PC-3 (cell line): ENCODE results near the gene ARSB. TPM values are rescaled to one million over a fixed set of nuclear protein-coding genes. Genes with fewer than 3 reads are reported as not detected.

Source experiments
- ATAC-seq: fragments of 200-7000 bp; cut with Tn5 transposase; 2 replicates; pipeline ENCODE4 v1.9.1; 2020; ENCODE audit warnings: mild to moderate bottlenecking, moderate library complexity
- BruUV-seq: library from RNA; stranded (reverse); fragments of 400-500 nt; replicated peaks from 2 replicates; lab custom pipeline; 2021; lab: Mats Ljungman, UMichigan
- CTCF ChIA-PET: fragments of 300-600 bp; sonication (Branson Sonifier 250); formaldehyde crosslinking; loops from one replicate; lab custom pipeline; 2022; ENCODE audit warnings: antibody characterized with exemption; lab: Charles Lee
- POLR2A ChIA-PET: fragments of 300-600 bp; sonication (Branson Sonifier 250); formaldehyde crosslinking; loops from one replicate; lab custom pipeline; 2022; ENCODE audit warnings: antibody characterized with exemption; ENCODE audit not compliant: unreplicated experiment; lab: Charles Lee
- DNase-seq: peaks from one replicate; pipeline ENCODE4 v3.0.0-alpha.2; 2015
- H2AFZ ChIP-seq: fragments of 300-600 bp; sonication (generic); 2 replicates; pipeline ENCODE4 v1.6.0; 2016; ENCODE audit warnings: antibody characterized with exemption, low read length
- H3F3A ChIP-seq: fragments of 300-600 bp; sonication (generic); one replicate; pipeline ENCODE4 v1.6.0; 2017; ENCODE audit warnings: antibody characterized with exemption, low read length, control low read depth, mild to moderate bottlenecking; ENCODE audit not compliant: unreplicated experiment
- H3K27ac ChIP-seq: fragments of 300-600 bp; sonication (generic); 2 replicates; pipeline ENCODE4 v1.5.1; 2016; ENCODE audit warnings: mild to moderate bottlenecking, low read length
- H3K27me3 ChIP-seq: fragments of 300-600 bp; sonication (generic); 2 replicates; pipeline ENCODE4 v1.6.1; 2016; ENCODE audit warnings: low read length, mixed read lengths
- H3K36me3 ChIP-seq: fragments of 300-600 bp; sonication (generic); 2 replicates; pipeline ENCODE4 v1.6.1; 2016; ENCODE audit warnings: low read depth, mixed run types, low read length, mixed read lengths
- H3K4me1 ChIP-seq: fragments of 300-600 bp; sonication (generic); 2 replicates; pipeline ENCODE4 v1.5.1; 2016; ENCODE audit warnings: low read length; ENCODE audit not compliant: insufficient read depth
- H3K4me2 ChIP-seq: fragments of 300-600 bp; sonication (generic); 2 replicates; pipeline ENCODE4 v1.6.0; 2016; ENCODE audit warnings: low read length
- H3K4me3 ChIP-seq: fragments of 300-600 bp; sonication (generic); 2 replicates; pipeline ENCODE4 v1.5.1; 2016; ENCODE audit warnings: mild to moderate bottlenecking, low read length, mixed read lengths
- H3K79me2 ChIP-seq: fragments of 300-600 bp; sonication (generic); 2 replicates; pipeline ENCODE4 v1.6.1; 2017; ENCODE audit warnings: low read length, mixed read lengths
- H3K9ac ChIP-seq: fragments of 300-600 bp; sonication (generic); 2 replicates; pipeline ENCODE4 v1.6.0; 2016; ENCODE audit warnings: mild to moderate bottlenecking, low read length
- H3K9me2 ChIP-seq: fragments of 300-600 bp; sonication (generic); replicated peaks from 2 replicates; pipeline ENCODE4 v1.6.1; 2016; ENCODE audit warnings: mixed run types, low read length, mixed read lengths
- H3K9me3 ChIP-seq: fragments of 300-600 bp; sonication (generic); 2 replicates; pipeline ENCODE4 v1.6.1; 2016; ENCODE audit warnings: low read length, mixed read lengths
- H4K20me1 ChIP-seq: fragments of 300-600 bp; sonication (generic); 2 replicates; pipeline ENCODE4 v1.6.1; 2016; ENCODE audit warnings: low read length, mixed read lengths
- CTCF ChIP-seq: fragments of 300-600 bp; sonication (generic); conservative IDR thresholded peaks from 2 replicates; pipeline ENCODE4 v1.5.1; 2017; ENCODE audit warnings: antibody characterized with exemption, low read depth, mild to moderate bottlenecking, low read length
- EZH2 ChIP-seq: fragments of 300-600 bp; sonication (generic); IDR thresholded peaks from one replicate; pipeline ENCODE4 v1.6.1; 2017; ENCODE audit warnings: antibody characterized with exemption, mild to moderate bottlenecking, low read length; ENCODE audit not compliant: unreplicated experiment
- EZH2phosphoT487 ChIP-seq: fragments of 300-600 bp; sonication (generic); IDR thresholded peaks from 2 replicates; pipeline ENCODE4 v1.6.1; 2018; ENCODE audit warnings: mild to moderate bottlenecking, antibody characterized with exemption, low read length, borderline replicate concordance
- intact Hi-C: fragments of 100-400 bp; cut with micrococcal nuclease; formaldehyde crosslinking; loops from 2 replicates; pipeline ENCODE4 v1.9.0; 2023
- total RNA-seq: library from RNA; depleted of rRNA; stranded (reverse); fragments of >200 nt; gene quantifications from 2 replicates; pipeline ENCODE4 v1.2.3, GENCODE V29; 2014

The ARSB gene
- total RNA-seq, 1 experiment from 2014 or later: 8.1 TPM

GRCh38 chr5:78841767-78842166, 143.3 kb downstream of the ARSB start:
- Histone ChIP-seq H3K4me3 (no peak overlapping the region), H3K4me2 (no peak overlapping the region), H3K27ac (no peak overlapping the region), H3K9me2 (no peaks in the 10 kb centered on the region), H3K4me1 (no peaks in the 10 kb centered on the region), H3K9me3 (no peaks in the 10 kb centered on the region), H4K20me1 (no peaks in the 10 kb centered on the region), H3K9ac (no peak overlapping the region), H3K36me3 (no peaks in the 10 kb centered on the region), H2AFZ (no peak overlapping the region), H3F3A (no peaks in the 10 kb centered on the region), H3K79me2 (no peaks in the 10 kb centered on the region), H3K27me3 (no peaks in the 10 kb centered on the region)
- TF ChIP-seq EZH2 (no peak), EZH2phosphoT487 (no peak), CTCF (no peak)
- intact Hi-C loops: no loop called here
- DNase-seq (no peak), ATAC-seq (no peak)
- CTCF ChIA-PET: no interaction called here
- BruUV-seq: no TSS peak
- POLR2A ChIA-PET: no interaction called here

DNA sequence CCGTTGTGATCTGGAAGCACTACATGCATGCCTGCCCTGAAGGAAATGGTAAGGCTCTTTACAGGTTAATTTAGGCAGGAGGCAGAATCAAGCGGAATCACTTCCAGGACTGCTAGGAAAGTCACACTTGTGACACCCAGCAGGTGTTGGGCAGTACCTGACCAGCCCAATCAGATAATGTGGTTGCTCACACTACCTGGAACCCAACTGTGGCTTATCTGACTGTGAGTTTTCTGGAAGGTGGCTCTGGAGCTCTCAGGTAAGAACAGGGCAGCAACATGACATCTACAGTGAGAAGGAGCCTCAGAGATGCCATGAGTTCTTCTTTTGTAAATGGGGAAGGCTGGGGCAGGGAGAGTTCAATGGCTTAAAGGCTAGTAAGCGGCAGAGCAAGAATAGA, 146.4 kb downstream of the ARSB start:
- Histone ChIP-seq H3K36me3 (no peaks in the 10 kb centered on the region), H3K79me2 (no peaks in the 10 kb centered on the region), H4K20me1 (no peaks in the 10 kb centered on the region), H3K27ac (no peak overlapping the region), H3K9ac (no peak overlapping the region), H3K4me1 (no peaks in the 10 kb centered on the region), H3F3A (no peaks in the 10 kb centered on the region), H3K4me2 (no peak overlapping the region), H3K4me3 (no peak overlapping the region), H3K9me3 (no peaks in the 10 kb centered on the region), H2AFZ (no peak overlapping the region), H3K9me2 (no peaks in the 10 kb centered on the region), H3K27me3 (no peaks in the 10 kb centered on the region)
- BruUV-seq: no TSS peak
- intact Hi-C loops: no loop called here
- no peak for ATAC-seq
- ChIA-PET CTCF (no interaction called here), POLR2A (no interaction called here)
- DNase-seq: no peak
- TF ChIP-seq EZH2phosphoT487 (no peak), EZH2 (no peak), CTCF (no peak)

- H3K9me2 ChIP-seq: no peaks in the 10 kb centered on the region
- ATAC-seq (no peak), DNase-seq (no peak)
- H4K20me1 ChIP-seq: no peaks in the 10 kb centered on the region
- no peak overlapping the region for H3K4me2 ChIP-seq
- no peaks in the 10 kb centered on the region for H3F3A ChIP-seq
- H3K27me3 ChIP-seq: no peaks in the 10 kb centered on the region
- H3K36me3 ChIP-seq: no peaks in the 10 kb centered on the region
- H3K4me1 ChIP-seq: no peaks in the 10 kb centered on the region
- no peak overlapping the region for H2AFZ ChIP-seq
- BruUV-seq: no TSS peak
- H3K27ac ChIP-seq: no peak overlapping the region
- no peaks in the 10 kb centered on the region for H3K9me3 ChIP-seq
- CTCF ChIA-PET: no interaction called here
- no peak for TF ChIP-seq EZH2phosphoT487
- TF ChIP-seq EZH2: no peak
- no peak for TF ChIP-seq CTCF
- intact Hi-C loops: no loop called here
- POLR2A ChIA-PET: no interaction called here
- no peak overlapping the region for H3K4me3 ChIP-seq
- H3K9ac ChIP-seq: no peak overlapping the region
- H3K79me2 ChIP-seq: no peaks in the 10 kb centered on the region
Measured at GRCh38 chr5:78837836-78838235, 147.3 kb downstream of the ARSB start.
